HEK293 (cell line): Measurements from ENCODE around the gene DIP2C.
A peak's percentile ranks its signal among the peaks of the same experiment; 100 is the strongest.

Experiments
- BCL11B ChIP-seq: fragments of 450-650 bp; formaldehyde crosslinking; IDR thresholded peaks from 2 replicates; pipeline ENCODE4 v1.5.1; 2016; ENCODE audit warnings: low read depth, missing biosample characterization, missing genetic modification characterization
- CTCF ChIP-seq: fragments of 450-650 bp; formaldehyde crosslinking; IDR thresholded peaks from 2 replicates; pipeline ENCODE4 v1.5.1; 2016; ENCODE audit warnings: missing biosample characterization, missing genetic modification characterization
- GLI4 ChIP-seq: fragments of 450-650 bp; formaldehyde crosslinking; IDR thresholded peaks from 2 replicates; pipeline ENCODE4 v1.5.1; 2016; ENCODE audit warnings: missing biosample characterization, missing genetic modification characterization
- KLF9 ChIP-seq: fragments of 450-650 bp; formaldehyde crosslinking; IDR thresholded peaks from 2 replicates; pipeline ENCODE4 v1.5.1; 2016; ENCODE audit warnings: missing biosample characterization, missing genetic modification characterization, low read depth
- SP2 ChIP-seq: fragments of 450-650 bp; formaldehyde crosslinking; IDR thresholded peaks from 2 replicates; pipeline ENCODE4 v1.5.1; 2016; ENCODE audit warnings: missing biosample characterization, missing genetic modification characterization
- YY1 ChIP-seq: fragments of 450-650 bp; formaldehyde crosslinking; IDR thresholded peaks from 2 replicates; pipeline ENCODE4 v1.5.1; 2018; ENCODE audit warnings: missing biosample characterization, missing genetic modification characterization
- ZIC2 ChIP-seq: fragments of 450-650 bp; formaldehyde crosslinking; IDR thresholded peaks from 2 replicates; pipeline ENCODE4 v1.5.1; 2016; ENCODE audit warnings: missing biosample characterization, missing genetic modification characterization
- ZNF121 ChIP-seq: fragments of 450-650 bp; formaldehyde crosslinking; IDR thresholded peaks from 2 replicates; pipeline ENCODE4 v1.5.1; 2016; ENCODE audit warnings: missing biosample characterization, missing genetic modification characterization
- ZNF140 ChIP-seq: fragments of 450-650 bp; formaldehyde crosslinking; IDR thresholded peaks from 2 replicates; pipeline ENCODE4 v1.5.1; 2016; ENCODE audit warnings: missing biosample characterization, missing genetic modification characterization
- ZNF335 ChIP-seq: fragments of 450-650 bp; formaldehyde crosslinking; conservative IDR thresholded peaks from 2 replicates; pipeline ENCODE4 v1.5.1; 2016; ENCODE audit warnings: missing biosample characterization, missing genetic modification characterization
- ZNF571 ChIP-seq: fragments of 450-650 bp; formaldehyde crosslinking; IDR thresholded peaks from 2 replicates; pipeline ENCODE4 v1.5.0; 2017; ENCODE audit warnings: missing biosample characterization, missing genetic modification characterization
- ZNF830 ChIP-seq: fragments of 450-650 bp; IDR thresholded peaks from 2 replicates; pipeline ENCODE4 v1.5.0; 2018; ENCODE audit warnings: missing biosample characterization, missing genetic modification characterization, low read depth, mild to moderate bottlenecking, moderate library complexity

GRCh38 chr10:543862-544822 lies 145.3 kb downstream of the DIP2C start:
- TF ChIP-seq ZIC2 (tag by site-specific recombination) = no peak
- TF ChIP-seq ZNF830 (tag by site-specific recombination) = no peak
- no peak for TF ChIP-seq ZNF121 (tag by site-specific recombination)
- TF ChIP-seq CTCF (tag by site-specific recombination) = no peak
- TF ChIP-seq YY1 (tag by site-specific recombination) = no peak
- TF ChIP-seq ZNF140 = peak; percentile 22; the same call in 1 of the 2 replicates
- 0 out of 2 replicates have a peak, but pooled peaks have one; percentile 42 for TF ChIP-seq BCL11B
- TF ChIP-seq SP2 (tag by site-specific recombination) = no peak
- no peak for TF ChIP-seq GLI4
- no peak for TF ChIP-seq KLF9 (tag by site-specific recombination)
- no peak for TF ChIP-seq ZNF335 (tag by site-specific recombination)
- TF ChIP-seq ZNF571 = no peak
